ENCODE results near the gene EPHB2.

DNA sequence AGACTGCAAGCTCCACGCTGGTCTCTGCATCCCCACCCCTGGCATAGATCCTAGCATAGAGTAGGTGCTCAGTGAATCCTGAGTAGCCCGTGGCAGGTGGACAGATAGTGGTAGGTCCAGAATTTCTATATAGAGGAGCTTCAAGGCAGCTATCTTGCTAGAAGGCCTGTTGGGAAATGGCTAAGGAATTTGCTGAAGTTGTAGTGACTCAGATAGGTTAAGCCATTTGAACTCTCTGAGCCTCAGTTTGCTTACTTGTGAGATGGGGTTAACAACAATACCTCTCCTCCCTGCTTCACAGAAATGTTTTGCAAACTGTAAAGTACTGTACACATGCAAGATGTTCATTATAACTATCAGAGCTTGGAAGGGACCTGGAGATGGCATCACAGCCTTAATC, 23.4 kb upstream of the EPHB2 start:
- TF ChIP-seq, protein P1, sequence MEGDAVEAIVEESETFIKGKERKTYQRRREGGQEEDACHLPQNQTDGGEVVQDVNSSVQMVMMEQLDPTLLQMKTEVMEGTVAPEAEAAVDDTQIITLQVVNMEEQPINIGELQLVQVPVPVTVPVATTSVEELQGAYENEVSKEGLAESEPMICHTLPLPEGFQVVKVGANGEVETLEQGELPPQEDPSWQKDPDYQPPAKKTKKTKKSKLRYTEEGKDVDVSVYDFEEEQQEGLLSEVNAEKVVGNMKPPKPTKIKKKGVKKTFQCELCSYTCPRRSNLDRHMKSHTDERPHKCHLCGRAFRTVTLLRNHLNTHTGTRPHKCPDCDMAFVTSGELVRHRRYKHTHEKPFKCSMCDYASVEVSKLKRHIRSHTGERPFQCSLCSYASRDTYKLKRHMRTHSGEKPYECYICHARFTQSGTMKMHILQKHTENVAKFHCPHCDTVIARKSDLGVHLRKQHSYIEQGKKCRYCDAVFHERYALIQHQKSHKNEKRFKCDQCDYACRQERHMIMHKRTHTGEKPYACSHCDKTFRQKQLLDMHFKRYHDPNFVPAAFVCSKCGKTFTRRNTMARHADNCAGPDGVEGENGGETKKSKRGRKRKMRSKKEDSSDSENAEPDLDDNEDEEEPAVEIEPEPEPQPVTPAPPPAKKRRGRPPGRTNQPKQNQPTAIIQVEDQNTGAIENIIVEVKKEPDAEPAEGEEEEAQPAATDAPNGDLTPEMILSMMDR (IDR thresholded peaks at IDR 0.05), result no peak
- no peak for TF ChIP-seq POLR2AphosphoS5 (IDR thresholded peaks at IDR 0.05)

Data from suprapubic skin (tissue), 3 donors.